DMS153 treated with DMSO at 0.1 percent for 48 hours (cell line): ENCODE measurements around the gene CXorf65.

Experiments
- DNase-seq: peaks from one replicate; lab custom pipeline; 2025; ENCODE audit not compliant: unreplicated experiment; lab: John Stamatoyannopoulos, UW

The CXorf65 gene

DNA sequence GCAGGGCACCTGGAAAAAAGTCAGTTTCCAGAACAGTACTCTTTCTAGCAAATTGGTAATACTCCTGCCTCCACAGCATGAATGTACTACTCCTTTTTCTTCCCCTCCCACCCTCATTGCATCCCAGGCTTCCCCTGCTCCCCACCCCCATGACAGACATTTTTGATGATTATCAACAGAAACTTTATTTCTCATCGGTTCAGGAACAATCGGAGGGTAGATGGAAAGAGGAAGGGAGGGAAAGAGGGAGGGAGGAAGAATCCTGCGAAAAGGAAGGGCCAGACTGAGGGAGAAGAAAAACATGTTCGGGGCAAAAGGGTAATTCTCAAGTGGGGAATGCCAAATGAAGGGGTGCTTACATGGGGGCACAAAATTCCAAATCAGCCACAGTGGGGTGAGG lies 705 bp upstream of the CXorf65 start:
- no peak for DNase-seq

DNA sequence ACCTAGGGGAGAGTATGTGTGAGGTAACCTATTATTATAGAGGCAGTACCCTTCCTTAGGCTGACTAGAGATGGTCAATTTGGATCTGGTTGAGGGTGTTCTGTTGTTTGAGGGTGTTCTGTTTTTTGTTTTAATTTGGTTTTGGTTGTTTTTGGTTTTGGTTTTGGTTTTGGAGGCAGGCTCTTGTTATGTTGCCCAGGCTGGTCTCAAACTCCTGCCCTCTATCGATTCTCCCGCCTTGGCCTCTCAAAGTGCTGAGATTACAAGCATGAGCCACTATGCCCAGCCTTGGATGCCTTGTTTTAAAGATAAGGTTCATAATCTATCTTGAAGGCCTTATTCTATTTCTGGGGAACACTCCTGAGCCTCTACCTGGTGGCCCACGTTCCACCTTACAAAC lies 912 bp downstream of the CXorf65 start:
- no peak for DNase-seq

DNA sequence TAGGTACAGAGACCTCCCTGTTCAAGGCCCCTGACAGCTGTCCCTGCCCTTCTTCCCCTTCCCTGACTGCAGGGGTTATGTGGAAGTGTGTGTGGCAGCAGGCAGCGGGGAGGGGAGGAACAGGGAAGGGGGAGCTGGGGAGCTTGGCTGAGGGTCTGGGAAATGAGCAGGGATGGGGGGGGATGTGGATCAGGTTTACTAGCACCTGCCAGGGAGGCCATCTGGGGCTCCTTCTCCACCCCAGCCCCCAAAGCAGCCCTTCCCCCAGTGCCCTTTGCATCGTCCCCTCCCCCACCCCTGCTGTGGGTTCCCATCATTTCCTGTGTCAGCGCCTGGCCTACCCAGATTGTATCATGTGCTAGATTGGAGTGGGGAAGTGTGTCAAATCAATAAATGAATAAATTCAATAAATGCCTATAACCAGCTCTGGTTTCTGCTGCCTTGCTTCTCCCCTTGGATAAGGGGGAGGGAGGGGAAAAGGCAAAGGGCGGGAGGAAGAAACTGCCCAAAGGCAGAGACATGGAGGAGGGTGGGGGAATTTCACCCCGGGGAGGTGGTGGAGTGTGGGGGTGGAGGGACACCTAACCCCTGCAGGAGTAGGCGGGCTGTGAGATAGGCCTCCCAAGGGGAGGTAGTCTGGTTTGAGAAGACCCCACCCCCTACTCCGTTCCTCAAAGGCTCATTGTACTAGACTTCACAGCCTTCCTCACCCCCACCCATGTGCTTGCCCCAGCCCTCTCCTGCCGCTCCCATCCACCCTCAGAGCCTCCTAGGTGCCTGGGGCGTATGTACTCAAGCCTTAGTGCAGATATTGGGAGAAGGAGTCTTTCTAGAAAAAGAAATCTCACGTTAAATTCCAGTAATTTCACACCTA lies 3.2 kb downstream of the CXorf65 start:
- DNase-seq = no peak

DNA sequence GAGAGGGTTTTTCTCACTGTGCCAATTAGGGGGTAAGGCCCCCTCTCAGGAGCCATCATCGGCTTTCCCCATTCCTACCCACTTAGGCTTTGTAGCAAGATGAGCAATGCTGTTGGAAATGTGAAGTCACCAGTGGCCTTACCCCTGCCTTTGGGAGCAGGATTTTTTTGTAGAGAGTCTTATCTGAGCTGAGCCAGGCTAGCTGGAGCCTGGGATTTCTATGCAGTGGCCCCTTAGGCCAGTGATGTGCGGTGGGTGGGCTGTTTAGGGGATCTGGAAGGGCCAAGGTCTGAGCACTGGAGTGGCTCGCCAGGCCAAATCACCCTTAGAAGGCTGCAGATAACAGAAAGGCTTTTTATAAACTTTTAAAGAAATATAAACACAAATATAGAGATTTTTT lies 4.2 kb downstream of the CXorf65 start:
- DNase-seq = no peak

DNA sequence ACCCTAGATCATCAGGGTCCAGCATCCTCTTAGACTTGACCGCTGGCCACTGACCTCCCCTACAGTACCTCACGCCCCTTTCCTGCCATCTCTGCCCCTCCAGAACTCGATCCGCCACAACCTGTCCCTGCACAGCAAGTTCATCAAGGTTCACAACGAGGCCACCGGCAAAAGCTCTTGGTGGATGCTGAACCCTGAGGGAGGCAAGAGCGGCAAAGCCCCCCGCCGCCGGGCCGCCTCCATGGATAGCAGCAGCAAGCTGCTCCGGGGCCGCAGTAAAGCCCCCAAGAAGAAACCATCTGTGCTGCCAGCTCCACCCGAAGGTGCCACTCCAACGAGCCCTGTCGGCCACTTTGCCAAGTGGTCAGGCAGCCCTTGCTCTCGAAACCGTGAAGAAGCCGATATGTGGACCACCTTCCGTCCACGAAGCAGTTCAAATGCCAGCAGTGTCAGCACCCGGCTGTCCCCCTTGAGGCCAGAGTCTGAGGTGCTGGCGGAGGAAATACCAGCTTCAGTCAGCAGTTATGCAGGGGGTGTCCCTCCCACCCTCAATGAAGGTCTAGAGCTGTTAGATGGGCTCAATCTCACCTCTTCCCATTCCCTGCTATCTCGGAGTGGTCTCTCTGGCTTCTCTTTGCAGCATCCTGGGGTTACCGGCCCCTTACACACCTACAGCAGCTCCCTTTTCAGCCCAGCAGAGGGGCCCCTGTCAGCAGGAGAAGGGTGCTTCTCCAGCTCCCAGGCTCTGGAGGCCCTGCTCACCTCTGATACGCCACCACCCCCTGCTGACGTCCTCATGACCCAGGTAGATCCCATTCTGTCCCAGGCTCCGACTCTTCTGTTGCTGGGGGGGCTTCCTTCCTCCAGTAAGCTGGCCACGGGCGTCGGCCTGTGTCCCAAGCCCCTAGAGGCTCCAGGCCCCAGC lies 5.7 kb downstream of the CXorf65 start:
- DNase-seq = no peak

DNA sequence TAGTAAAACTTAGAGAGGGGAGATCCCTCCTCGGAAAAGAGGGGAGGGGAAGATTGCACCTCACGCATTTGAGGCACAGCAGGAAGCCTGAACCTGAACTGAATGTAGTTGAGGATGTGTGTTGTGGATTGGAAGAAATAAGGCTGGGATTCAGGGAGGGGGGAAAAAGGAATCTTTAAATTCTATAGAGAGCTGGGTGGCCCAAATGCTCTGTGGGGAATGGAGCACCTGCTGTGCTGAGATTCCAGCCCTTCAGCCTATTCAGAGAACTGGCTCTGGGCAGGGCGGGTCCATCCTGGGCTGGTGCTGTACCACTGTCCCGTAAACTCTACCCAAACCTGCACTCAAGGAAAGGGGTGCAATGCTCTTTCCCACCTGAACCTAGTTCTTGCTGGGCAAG lies 6.8 kb downstream of the CXorf65 start:
- no peak for DNase-seq

DNA sequence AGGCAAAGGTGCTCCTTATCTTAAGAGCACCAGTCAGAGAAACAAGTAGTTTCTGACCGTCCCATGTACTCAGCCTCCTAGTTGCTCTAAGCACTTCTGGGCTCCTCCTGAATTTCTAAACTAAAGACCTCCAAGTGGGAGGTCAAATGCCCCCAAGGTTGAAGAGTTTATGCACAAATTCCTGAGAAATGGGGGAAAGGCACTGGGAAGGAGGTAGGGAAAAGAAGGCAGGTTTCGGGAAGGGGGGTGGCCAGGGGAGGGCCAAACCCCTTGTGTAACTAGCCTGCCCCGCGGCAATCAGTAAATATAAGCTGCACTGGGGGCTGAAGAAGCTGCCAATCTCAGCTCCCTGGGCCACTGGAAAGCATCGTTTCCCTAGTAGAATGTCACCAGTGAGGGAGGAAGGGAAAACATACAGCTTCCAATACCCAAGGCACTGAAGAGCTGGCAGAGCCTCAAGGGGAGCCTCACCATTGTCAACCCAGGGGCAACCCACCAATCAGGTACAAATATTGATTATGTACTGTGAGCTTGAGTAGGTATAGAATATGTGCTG lies 7.5 kb downstream of the CXorf65 start:
- no peak for DNase-seq

DNA sequence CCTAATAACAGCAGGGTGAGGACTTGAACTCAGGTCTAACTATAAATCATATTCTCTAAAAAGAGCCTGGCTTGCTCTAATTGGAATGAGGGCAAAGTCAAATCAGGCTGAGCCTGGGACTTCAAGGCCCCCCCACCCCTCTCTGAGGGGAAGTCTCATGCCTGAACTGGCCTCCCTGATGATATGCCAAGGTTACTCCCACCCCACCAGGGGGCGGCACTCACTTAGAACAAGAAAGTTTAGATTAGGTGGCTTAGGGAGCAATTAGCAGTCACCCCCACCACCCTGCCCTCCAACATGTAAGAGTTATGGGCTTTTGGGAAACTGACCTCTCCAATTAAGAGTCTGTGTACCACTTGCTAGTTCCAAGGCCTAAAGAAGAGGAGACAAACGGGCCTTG lies 8.2 kb downstream of the CXorf65 start:
- no peak for DNase-seq

DNA sequence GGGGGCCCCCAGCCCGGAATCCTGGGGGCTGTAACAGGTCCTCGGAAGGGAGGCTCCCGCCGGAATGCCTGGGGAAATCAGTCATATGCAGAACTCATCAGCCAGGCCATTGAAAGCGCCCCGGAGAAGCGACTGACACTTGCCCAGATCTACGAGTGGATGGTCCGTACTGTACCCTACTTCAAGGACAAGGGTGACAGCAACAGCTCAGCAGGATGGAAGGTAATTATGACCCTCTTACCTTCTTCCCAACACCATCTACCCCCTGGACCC lies 9.8 kb downstream of the CXorf65 start:
- DNase-seq = no peak

DNA sequence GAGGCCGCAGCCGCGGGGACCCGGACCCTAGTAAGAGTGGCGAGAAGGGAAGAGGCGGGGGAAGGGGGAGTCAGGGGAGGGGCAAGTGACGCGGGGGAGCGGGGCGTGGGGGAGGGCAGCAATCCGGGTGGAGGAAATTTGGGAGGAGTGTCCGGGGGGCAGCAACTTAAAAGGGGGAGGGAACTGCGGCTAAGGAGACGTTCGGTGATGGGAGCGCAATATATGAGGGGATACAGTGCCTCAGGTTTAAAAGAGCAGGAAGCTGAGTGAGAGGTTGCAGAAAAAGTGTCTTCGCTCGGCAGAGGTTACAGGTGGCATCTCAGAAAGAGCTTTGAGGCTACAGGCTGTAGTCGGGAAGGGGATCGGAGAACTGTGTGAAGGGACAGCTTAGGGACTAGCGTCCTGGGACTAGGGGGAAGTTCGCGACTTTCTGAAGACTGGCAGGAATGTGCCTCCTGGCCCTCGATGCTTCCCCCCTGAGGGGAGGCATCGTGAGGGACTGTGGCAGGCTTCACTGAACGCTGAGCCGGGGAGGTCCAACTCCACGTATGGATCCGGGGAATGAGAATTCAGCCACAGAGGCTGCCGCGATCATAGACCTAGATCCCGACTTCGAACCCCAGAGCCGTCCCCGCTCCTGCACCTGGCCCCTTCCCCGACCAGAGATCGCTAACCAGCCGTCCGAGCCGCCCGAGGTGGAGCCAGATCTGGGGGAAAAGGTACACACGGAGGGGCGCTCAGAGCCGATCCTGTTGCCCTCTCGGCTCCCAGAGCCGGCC lies 10.4 kb downstream of the CXorf65 start:
- DNase-seq = no peak

DNA sequence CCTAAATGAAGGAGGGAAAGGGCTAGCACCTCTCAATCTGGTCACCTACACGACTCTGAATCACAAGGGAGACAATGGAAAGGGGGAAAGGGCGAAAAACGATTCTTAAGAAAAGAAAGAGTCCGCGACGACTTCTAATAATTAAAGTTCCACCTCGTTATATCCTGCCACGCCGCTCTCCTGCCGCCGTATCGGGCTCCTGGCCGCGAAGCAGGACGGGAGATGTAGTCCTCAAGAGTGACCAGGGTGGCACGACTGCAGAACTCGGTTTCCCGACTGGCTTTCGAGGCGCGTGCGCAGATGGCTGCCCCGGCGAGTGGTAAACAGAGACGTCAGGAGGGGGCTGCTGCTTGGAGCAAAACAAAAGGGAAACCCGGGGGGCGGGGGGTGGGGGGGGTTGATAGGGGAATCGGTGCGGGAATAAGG lies 11.0 kb downstream of the CXorf65 start, which contains the start of gene FOXO4:
TSS of gene FOXO4 (plus strand) at position 297 of the 426 bp plus-strand sequence. CDS start 678 bp downstream, outside the sequence.
- peak; percentile 6 for DNase-seq

DNA sequence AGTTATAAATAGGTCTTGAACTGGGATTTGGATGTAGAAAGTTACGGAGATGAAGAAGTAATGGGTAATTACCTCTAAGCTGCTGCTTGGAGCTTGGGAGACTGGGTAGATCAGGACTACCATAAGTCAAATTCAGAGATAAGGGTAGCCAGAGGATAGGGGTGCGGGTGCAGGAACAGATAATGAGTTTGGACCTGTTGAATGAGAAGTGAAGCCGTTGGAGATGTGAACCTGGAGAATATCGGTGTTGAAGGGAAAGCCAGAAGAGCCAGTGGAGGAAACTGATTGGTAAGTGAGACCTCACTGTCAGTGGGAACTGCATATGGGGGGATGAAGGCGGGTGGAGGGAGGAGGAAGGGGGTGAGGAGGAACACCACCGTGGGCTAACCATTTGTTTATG lies 11.5 kb downstream of the CXorf65 start:
- DNase-seq = no peak

DNA sequence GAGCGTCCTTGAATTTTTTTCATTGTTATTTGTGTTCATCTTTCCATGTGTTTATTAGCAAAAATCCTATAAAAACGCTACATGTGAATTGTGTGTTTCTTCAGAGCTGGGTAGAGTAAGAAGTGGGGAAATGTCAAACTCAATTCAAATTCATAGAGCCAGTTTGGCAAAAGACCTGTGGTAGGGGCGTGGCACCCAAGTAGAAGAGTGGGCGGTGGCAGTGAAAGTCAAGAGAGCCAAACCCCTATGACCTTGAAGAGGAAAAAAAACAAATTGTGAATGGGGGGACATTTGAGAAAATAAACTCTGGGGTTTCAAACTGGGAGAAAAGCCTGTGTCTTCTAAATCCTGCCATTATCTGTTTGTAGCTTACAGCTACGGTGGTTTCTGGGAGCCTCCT lies 15.3 kb downstream of the CXorf65 start:
- no peak for DNase-seq

DNA sequence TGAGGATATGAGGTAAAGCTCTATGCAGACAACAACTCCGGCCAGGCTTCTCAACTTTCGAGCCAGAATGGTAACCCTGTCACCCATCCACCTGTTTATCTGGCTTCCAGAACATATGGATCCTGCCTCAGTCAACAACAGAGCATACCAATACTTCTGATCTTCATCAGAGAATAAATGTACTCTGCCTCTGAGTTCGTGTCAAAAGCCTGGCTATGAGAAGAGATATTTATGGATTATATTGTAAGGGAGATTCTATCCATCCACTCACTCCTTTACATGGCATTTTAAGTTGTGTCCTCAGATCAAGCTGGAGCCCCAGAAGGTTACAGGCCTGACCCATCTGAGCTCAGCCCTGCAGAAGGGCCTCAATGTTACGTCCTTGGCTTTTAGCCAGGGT lies 20.6 kb downstream of the CXorf65 start:
- no peak for DNase-seq

DNA sequence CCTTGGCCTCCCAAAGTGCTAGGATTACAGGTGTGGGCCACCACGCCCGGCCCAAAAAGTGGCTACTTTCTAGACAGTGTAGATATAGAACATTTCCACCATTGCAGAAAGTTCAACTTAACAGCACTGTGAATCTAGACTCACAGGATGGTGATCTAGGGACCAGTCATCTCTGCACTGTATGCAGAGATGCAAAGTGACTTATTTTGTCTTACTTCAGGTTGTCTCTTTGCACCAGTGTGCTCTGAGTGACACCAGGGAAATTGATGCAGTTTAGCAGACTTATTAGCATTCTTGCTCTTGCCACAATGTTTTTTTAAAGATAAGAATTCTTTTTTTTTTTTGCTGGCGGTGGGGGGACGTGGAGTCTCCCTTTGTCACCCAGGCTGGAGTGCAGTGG lies 23.7 kb downstream of the CXorf65 start:
- DNase-seq = no peak

DNA sequence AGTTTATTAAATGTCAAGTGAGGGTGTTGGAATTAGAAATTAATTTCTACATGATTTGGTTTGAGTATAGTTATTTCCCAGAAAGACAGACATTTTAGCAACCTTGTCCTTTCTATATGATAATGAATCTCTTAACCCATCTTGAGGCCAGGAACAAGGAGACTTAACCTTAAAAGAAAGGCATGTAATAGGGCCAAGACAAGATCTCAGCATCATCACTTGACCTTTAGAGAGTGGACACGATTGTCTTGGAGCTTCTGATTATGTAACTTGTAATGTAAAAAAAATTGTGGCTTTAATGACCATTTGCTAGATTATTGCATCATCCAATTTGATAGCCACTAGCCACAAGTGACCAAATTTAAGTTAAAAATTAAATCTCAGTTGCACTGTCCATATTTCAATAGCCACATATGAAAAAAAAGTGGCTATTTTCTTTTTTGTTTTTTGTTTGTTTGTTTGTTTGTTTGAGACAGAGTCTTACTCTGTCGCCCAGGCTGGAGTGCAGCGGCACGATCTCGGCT lies 24.4 kb downstream of the CXorf65 start:
- no peak for DNase-seq

DNA sequence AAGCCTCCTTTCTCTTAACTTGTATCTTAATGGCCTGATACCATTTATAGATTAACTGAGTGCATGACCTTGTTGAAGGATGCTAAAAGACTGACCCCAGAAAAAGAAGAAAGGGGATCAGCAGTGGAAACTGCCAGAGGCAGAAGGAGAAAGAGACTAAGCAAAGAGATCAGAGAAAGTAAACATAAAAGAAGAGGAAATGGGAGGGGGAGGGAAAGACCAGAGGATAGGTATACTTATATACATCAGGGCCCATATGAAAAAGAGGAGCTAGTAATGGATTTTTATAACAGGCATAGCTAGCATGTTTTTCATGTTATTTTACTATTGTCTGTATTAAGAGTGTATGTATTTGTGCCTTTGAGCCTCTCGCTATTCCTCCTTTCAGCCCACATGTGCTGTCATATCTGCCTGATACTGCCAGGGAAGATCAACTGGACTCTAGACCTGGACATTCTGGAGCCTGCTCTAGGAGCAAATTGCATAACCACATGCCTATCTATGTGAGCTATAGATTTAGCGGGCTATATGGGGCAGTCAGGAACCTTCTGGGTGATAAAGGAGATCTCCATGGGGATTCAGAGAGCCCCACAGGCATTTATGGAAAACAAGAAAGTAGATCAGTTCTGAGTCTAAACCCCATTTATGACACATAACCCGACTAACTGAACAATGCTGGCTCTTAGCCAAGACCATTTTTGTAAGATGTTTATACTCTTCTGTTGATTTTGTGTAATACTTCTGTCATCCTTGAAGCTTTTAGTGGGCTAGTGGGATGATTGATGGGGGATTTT lies 25.0 kb downstream of the CXorf65 start:
- DNase-seq = no peak

DNA sequence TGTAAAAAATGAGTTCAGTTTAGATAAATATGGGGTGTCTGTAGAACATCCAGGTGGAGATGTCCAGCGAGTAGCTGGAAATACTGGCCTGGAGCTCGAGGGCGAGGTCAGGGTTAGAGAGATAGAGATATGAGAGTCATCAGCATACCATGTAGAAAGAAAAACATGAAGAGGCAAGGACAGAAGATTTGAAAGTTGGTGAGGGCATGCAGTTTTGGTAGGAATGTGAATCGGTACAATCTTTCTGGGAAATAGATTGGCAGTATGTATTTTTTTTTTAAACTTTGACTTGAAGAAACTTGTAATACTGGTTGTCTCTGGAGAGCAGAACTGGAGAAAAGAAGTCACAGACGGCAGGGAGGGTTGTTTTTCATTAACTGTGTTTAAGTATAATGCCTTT lies 36.0 kb downstream of the CXorf65 start:
- DNase-seq = no peak

DNA sequence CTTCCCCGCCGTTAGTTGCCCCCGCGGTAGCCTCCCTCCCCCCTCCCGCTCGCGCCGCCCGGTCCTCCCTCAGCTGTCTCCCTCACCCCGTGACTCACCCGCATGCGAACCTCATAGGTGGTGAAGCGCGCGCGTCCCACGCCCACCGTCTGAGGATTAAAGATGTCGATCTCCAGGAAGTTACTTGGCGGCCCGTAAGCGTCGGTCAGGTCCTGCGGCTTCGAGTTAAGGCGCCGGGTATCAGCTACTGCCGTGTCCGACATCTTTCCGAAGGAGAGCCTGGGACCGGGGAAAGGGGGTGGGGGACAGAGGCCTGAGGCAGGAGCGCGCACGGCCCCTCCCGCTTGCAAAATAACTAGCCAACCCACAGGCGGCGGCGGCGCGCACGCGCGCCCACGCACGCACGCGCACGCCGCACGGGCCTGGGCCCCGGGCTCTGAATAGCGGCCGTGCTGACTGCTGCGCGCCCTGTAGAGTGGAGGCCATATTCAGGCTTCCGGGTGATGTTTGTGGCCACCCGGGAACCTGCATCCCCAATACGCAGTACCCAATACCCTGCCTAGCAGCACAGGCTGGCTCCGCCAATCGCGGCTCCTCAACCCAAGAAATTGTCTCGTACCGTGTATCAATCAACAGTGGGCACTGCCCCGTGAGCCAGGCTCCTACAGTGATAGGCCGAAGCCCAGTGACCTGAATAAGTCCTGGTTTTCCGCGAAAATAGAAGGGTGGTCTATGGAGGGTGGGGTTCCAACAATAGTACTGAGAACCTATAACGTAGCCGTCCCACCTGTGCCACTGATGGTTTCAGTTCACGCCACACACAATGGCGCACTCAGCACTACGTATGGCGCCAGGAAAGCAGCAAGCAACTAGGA lies 38.3 kb downstream of the CXorf65 start, which contains the start of gene SNX12:
TSS of gene SNX12 (minus strand) at position 291 of the 875 bp plus-strand sequence. CDS start at position 263, 28 bp downstream.
- peak; percentile 71 for DNase-seq
